GM10847 (cell line): ENCODE measurements around the gene RECQL.

Experiments
- POLR2A ChIP-seq: IDR thresholded peaks from 2 replicates; pipeline ENCODE4 v1.6.1; 2011; ENCODE audit not compliant: insufficient read length; ENCODE audit errors: extremely low read depth

RECQL gene

DNA sequence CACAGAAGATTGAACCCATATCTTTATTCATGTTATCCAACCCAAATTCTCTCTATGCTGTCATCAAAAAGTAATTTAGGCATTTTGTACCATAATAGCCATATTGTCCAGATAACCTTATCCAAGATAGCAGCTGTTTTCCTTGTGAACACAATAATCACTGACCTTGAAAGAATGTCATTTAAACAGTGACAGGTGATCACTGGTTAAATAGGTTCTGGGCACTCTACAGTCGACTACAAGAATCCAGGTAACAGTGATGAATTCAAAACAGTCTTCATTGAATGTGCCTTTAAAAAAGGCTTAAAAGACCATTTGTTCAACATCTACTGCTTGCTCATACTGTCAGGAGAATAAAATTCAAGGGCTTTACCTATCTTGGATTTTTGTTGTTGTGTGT is 20.1 kb upstream of the RECQL start:
- no peak for TF ChIP-seq POLR2A

DNA sequence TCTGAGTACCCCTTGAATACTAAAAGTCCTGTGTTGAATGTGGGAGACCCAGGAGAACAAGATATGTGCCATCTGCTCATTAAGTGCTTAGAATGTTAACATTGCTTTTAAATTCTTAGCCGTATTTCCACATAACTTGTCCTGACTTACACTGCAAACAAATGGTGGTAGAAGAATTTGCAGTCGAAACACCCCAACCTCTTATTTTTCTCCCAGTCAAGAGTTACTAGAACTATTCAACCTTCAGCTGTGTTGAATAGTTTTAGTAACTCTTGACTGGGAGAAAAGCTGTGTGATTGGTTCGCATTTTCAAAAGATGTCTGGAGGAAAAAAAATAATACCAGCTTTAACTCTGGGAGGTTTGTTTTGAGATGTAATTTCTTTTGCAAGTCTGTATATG is 17.0 kb upstream of the RECQL start:
- TF ChIP-seq POLR2A, result no peak

DNA sequence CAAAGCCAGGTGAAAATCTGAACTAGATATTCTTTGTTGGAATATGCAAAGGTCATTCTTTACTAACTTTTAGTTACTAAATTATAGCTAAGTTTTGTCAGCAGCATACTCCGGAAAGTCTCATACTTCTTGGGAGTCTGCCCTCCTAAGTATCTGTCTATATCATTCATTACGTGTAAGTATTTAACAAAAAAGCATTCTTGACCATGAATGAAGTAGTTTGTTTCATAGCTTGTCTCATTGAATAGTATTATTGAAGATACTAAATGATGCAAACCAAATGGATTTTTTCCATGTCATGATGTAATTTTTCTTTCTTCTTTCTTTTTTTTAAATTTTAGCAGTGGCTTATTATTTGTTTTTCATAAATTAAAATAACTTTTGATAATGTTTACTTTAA is 14.8 kb upstream of the RECQL start:
- TF ChIP-seq POLR2A, result no peak

DNA sequence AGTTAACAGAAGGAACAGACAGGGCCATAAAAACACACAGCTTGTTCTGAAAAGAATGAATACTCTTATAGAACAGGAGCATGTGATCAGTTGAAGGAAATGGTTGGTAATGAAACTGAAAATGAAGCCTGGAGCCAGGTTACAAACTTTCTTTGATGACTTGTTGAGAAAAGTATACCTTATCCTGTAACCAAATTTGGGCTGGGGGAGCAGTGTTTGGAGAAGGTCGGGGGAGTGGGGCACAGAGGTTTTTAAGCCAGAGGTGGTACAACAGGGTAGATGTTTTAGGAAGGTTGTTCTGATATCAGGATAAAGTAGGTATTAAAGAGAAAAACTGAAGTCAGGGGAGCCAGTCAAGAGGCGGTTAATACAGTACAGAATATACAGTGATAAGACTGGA is 8.3 kb upstream of the RECQL start:
- no peak for TF ChIP-seq POLR2A

DNA sequence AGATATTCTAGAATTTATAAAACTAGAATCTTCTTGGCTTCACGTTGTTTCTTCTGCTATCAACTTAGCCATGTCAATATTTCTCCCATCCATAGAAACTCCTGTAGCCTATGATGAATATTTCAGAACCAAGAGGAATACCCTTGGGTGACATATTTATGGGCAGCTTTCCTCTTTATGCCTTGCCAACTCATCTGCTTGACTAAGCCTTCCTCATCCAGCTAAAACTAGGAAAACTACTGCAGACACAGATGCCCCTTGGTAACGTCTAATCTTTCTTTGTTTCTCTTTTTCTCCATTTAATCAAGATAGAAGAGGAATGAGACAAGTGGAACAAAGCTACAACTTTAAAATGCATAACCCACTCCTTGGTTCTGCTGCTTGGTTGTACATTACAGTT is 6.4 kb upstream of the RECQL start:
- no peak for TF ChIP-seq POLR2A

DNA sequence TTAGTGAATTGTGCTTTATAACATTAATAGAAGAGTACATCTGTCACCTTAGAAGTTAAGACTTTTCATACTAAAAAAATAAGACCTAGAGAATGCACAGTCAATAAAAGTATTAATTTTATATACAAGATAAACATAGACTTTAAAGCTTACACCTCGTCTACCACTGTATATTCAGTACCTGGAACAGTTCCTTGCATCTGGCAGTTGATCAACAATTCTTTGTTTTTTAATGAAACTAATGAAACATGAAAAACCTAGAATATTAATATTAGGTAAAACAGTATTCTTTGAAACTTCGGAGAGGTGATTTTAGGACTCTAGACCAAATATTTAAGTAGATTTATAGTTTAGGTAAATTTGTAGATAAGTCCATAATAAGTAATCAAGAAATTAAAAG is 4.5 kb upstream of the RECQL start:
- TF ChIP-seq POLR2A, result no peak

DNA sequence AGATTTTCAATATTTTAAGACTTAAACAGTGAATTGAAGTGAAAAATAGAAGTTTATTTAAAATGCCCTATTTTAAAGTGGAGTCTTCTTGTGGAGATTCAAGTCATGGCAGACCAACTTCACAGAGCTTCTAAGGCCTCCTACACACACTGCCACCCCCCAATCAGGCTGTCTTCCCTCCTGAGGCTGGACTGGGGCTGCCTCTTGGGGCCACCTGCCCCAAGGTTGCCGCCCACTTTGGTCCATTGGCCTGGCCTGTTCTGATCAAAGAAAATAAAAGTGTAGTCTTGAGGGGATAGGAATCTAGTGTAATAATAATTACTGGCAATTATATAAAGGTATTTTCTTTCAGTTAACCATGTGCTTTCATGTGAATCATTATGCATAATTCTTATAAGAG is 1.4 kb upstream of the RECQL start:
- no peak for TF ChIP-seq POLR2A

DNA sequence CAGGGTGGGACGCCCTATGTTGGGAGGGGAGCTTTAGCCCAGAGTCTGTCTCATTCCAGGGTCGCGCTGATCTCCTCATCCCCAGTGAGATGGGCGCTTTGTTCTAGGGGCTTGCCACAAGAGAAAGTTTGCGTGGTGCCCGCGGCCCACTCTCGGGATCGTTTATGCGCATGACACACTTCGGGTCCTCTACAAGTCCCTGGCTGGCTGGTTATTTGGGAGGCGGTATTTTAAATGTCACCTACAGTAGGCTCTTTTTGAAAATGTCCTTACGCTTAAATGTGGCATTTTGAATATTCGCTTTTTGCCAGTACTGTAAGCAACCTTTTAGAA is 695 bp upstream of the RECQL start:
- no peak for TF ChIP-seq POLR2A

DNA sequence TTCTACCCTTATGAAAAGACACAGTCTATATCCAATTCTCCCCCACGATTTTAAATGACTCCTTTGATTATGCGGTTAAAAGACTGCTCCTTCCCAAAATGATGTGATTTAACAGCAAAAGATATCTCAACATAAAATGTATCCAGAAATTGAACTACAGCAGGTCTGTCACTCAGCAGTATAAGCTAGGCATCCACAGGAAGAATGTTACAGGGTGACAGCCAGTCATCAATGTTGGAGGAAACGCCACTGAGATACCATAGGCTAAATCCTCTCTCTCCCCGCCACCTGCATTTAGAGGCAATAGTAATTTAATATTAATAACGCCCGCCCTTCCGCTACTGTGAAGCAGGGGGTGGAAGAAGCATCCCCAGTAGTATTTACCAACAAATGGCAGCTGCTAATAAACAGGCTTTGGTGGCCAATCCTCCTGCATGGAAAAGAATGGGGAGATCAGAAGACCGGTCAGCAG is 613 bp downstream of the RECQL start:
- no peak for TF ChIP-seq POLR2A

DNA sequence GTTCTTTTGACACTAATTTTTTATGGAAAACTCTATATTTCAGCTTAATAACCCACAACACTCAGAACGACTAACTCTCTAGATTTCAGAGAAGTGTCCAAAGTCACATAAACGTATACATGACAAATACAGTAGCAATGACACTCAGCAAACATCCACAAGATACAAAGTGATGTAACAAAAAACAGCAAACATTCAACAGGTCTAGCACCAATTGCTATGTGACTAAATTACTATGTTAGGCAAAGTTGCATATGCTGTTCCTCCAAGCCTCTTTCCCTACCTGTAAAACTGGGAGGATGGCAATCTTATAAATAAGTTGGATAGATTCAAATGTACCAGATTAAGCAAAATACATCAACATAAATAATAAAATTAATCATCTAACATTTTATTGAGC is 1.7 kb downstream of the RECQL start:
- TF ChIP-seq POLR2A, result no peak

DNA sequence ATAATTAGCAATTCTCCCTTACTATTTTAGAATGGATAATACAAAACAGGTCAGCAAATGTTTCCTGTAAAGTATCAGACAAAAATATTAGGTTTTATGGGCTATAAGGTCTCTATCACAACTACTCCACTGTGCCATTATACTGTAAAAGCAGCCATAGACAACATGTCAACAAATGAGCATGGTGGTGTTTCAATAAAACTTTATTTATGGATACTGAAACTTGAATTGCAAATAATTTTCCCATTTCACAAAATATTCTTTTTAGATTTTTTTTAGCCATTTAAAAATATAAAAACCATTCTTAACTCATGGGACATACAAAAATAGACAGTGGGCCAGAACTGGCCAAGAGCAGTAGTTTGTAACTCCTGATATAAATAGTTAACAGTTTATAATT is 15.4 kb downstream of the RECQL start:
- TF ChIP-seq POLR2A, result no peak

DNA sequence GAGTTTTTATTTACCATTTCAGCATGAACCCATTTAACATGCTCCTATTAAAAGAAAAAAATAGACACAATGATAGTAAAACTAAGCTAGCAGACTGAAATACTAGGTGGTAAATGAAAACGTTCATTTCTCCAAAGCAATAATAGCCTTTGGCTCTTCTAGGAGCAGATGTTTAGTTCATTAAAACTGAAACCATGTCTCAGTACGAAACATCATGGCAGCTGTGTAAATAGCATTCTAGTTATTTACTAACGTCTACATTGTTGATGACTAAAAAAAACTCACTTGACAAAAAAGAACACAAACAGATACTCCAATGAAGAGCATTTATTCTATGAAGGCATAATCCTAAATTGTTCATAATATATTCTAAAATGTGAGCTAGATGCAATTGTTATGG is 17.9 kb downstream of the RECQL start:
- TF ChIP-seq POLR2A, result no peak

DNA sequence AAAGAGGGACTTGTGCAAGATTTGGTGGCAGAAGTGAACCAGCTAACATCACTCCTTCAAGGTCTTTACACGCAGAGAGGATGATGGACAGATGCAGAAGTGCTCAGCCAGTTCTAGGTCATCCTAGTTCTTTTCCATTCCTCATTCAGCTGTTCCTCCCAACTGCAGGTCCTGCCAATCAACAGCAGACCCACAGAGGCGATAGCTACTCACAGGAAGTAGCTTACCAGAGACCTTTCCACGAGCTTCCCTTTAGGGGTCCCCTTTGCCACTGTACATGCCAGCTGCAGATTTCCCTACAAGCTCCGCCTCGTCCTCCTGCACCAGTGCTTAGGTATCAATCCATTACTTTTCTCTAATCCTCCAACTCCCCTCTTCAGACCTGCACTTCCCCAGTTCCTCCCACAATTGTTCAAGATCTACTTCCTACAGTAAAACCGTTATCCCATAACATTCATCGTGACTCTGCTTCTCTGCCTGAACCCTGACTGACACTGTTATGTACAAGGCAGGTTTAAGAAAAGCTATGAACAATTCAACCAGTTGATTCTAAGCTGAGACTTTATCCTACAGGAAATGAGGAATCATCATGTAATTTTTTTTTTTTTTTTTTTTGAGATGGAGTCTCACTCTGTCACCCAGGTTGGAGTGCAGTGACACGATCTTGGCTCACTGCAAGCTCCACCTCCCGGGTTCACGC is 22.5 kb downstream of the RECQL start:
- TF ChIP-seq POLR2A, result no peak

DNA sequence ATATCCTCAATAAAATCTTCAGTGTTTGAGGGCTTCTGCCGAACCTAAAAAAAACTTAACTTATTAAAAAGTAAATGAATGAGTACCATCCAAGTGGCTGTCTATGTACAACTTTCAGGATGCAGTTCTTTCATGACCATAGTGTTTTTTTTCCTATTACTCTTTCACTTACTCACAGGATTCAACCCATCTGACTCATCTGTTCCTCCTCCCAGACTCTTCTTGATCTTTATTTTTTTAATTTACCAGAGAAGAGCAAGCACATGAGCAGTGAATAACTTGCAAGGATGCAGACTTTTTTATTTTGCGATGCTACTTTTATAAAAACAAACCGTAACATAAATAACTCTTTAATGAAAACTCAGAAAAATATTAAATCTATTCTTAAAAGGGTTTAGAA is 24.5 kb downstream of the RECQL start:
- no peak for TF ChIP-seq POLR2A

DNA sequence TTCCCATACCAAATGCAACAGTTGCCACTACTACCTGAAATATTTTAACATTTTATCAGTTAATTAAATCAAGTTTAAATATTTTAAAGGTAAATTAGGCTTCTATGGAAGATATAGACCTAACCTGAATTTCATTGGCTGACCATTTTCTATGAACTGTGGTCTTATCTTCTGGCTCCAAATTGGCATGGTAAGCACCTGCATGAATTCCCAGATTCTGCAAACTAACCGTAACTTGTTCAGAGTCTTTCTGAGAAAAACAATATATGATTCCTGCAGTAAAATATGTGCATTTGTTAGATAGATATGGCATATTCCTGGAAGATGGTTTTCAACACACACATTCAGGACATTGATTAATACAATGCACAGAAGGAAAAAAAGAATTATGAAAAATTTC is 25.9 kb downstream of the RECQL start:
- no peak for TF ChIP-seq POLR2A

DNA sequence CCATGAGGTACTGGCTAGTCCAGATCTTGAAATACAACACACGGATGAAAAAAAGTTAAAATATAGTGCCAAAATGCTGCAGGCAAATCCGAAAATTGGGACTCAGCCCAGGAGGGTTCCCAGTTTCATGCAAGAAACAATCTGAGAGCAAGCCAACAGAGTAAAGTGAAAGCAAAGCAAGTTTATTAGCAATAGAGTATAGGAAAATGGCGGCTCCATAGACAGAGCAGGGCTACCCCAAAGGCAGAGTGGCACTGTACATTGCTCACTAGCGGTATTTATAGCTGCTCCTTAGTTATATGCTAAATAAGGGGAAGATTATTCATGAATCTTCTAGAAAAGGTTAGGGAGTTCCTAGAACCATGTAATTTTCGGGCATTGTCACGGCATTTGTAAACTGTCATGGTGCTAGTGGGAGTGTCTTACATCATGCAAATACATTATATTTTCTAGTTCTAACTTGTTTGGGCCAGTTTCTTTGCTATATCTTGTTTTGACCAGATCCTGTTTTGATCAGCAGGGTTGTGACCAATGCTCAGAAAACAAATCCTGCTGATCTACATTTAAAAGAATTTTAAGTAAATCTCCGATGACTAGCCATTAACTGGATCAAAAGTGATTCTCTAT is 29.1 kb downstream of the RECQL start:
- TF ChIP-seq POLR2A, result no peak

DNA sequence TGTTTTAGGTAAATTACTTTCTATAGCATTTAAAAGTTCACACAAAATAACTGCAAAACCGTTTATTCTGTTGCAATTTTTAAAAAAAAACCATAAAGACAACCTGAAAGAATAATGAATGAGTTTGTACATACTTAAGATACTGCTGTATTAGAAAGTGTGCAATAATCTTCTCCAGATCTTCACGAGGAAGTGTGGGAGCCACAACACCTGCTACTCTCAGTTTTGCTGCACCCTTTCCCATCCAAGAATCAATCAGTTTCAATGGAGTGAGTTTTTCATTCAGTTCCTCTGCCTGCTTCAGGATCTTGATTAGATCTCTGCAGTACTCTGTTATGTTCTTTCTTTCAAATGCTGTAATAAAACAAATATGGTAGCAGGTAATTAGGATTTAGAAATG is 30.1 kb downstream of the RECQL start:
- no peak for TF ChIP-seq POLR2A
